Activated CD4-positive, alpha-beta memory T cell treated with anti-CD3 and anti-CD28 coated beads, Interleukin-2, amount 10 ng/mL, durations not matched to agents 7 days and 5 days (primary cell): ENCODE data around the gene TNFAIP8. TPM values are rescaled to one million over a fixed set of nuclear protein-coding genes. Genes with fewer than 3 reads are reported as not detected.

Experiments
- CTCF ChIA-PET: fragments of 350-600 bp; sonication (Branson Sonifier 250); formaldehyde crosslinking; loops from one replicate; lab custom pipeline; 2021; ENCODE audit warnings: antibody characterized with exemption, inconsistent platforms; lab: Charles Lee
- POLR2A ChIA-PET: fragments of 350-600 bp; sonication (Branson Sonifier 250); formaldehyde crosslinking; loops from one replicate; lab custom pipeline; 2021; ENCODE audit warnings: antibody characterized with exemption; lab: Charles Lee
- DNase-seq: peaks from one replicate; pipeline ENCODE4 v3.0.0-alpha.2; 2020
- H3K27ac Mint-ChIP-seq: one replicate; pipeline ENCODE4 v1.8.0; 2021; ENCODE audit warnings: mild to moderate bottlenecking, mixed read lengths
- H3K27me3 Mint-ChIP-seq: one replicate; pipeline ENCODE4 v1.8.0; 2021; ENCODE audit warnings: mixed read lengths
- H3K36me3 Mint-ChIP-seq: one replicate; pipeline ENCODE4 v1.8.0; 2021; ENCODE audit warnings: low read depth, mixed read lengths
- H3K4me1 Mint-ChIP-seq: one replicate; pipeline ENCODE4 v1.8.0; 2021; ENCODE audit warnings: mixed read lengths
- H3K4me3 Mint-ChIP-seq: one replicate; pipeline ENCODE4 v1.8.0; 2021; ENCODE audit warnings: mild to moderate bottlenecking, mixed read lengths
- H3K9me3 Mint-ChIP-seq: one replicate; pipeline ENCODE4 v1.8.0; 2021; ENCODE audit warnings: mixed read lengths
- total RNA-seq, 2 experiments: library from RNA; stranded (reverse); gene quantifications; one replicate each; pipeline ENCODE4 v1.2.3, GENCODE V29; 2021

Gene TNFAIP8
- total RNA-seq = 100 to 1,000 TPM; 161 to 163 TPM

DNA sequence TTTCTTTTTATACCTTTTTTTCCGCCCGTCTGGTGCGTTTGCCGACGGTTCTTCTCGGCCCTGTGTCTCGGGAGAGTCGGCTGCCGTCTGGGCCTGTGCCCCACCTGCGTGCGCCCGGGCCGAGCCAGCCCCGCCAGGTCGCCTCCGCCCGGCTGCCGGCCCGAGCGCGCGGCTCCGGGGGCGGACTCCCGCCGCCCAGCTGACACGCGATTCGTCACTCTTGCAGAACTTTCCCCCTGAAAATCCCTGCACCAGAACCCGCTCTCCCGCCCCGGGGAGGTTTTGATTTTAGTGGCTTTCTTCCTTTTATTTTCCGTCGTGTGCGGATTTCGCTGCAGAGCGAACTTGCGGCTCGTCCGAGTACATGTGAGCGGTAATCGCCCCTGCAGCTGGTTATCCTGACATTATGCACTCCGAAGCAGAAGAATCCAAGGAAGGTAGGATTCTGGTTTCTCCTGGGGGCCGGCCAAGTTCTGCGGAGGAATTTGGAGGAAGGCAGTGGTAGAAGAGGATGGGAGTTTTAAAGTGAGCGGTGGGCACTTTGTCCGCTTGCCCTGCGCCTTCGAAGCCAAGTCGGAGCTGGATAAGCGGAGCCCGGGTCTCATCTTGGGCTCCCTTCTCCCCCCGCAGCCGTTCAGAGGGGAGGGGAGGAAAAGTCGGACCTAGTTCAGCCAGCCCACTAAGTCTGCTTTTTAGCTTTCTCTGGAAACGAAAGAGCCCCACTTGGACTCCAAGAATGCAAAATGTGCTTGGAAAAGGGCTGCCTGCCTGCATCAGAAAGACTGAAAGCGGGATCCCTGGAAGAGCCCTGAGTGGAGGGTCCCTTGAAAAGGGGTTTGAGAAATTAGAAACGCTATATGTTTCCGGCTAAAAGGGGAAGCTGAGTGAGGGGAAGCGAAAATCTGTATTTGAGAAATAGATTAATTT, at the start of gene TNFAIP8:
TNFAIP8 (plus strand) TSS at position 335 of the 927 bp plus-strand sequence; CDS start at position 407, 72 bp downstream.
- peaks cover 89% of the 10 kb centered on the region for H3K4me1 Mint-ChIP-seq
- H3K36me3 Mint-ChIP-seq = peaks cover 55% of the 10 kb centered on the region

DNA sequence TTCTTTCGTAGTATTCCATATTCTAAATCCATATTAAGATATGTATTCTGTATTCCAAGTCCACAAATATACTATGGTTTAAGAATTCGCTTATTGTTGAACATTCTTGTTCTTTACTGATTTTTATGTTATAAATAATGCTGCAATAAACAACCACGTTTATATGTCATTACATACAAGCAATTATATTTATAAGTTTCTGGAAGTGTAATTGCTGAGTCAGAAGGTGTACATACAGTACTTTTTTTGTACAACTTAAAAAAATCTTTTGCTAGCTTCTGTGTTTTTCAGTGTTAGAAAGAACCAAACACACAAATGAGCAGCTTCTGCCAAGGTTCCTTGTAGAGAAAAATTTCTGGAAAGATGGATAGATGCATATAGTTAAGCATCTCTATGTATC, 48.6 kb upstream of the TNFAIP8 start:
- DNase-seq = no peak
- ChIA-PET POLR2A (interaction anchor here (18.2 kb wide), 1 partner anchor 35 kb away, joined by 270 read pairs; no protein-coding TSS in a partner anchor), CTCF (no interaction called here)
- H3K36me3 Mint-ChIP-seq = peaks cover 69% of the 10 kb centered on the region
- H3K9me3 Mint-ChIP-seq = peaks cover 2% of the 10 kb centered on the region
- no peak overlapping the region for H3K4me3 Mint-ChIP-seq
- H3K4me1 Mint-ChIP-seq = peaks cover 93% of the 10 kb centered on the region
- peak overlapping the region; percentile 66 for H3K27ac Mint-ChIP-seq
- H3K27me3 Mint-ChIP-seq = no peaks in the 10 kb centered on the region

More for the DNA sequence above, at the start of gene TNFAIP8:
- ChIA-PET CTCF (interaction anchor here (1.1 to 5.2 kb wide), 9 partner anchors 9 to 88 kb away, joined by 4 to 27 read pairs (median 9); no protein-coding TSS in a partner anchor), POLR2A (interaction anchor here (1.0 to 19.6 kb wide), 11 partner anchors 12 to 285 kb away, joined by 3 to 779 read pairs (median 8); partner anchors contain the start of gene DMXL1)
- H3K27ac Mint-ChIP-seq = peak within 1 kb of the TSS; percentile 88
- H3K9me3 Mint-ChIP-seq = no peaks in the 10 kb centered on the region
- peak within 1 kb of the TSS; percentile 94 for H3K4me3 Mint-ChIP-seq
- no peaks in the 10 kb centered on the region for H3K27me3 Mint-ChIP-seq
- peak; percentile 65 for DNase-seq

DNA sequence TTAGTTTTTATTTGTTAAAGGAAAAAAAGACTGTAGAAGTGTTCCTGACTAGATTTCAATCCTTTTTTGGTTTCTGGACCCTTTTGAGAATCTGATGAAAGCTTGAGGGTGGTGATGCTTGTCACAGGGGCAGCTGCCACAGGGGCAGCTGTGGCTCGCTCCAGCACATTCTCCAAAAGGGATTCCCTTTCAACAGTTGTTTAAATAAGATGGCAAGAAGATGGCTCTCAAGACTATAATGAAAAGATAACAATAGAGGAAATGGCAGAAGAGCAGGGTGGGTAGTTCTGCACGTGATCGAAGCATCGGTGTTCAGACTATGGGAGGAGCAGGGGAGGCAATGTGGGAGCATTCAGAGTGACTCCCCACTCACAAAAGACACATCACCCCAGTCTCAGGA, 46.5 kb upstream of the TNFAIP8 start:
- POLR2A ChIA-PET = interaction anchor here (1.1 to 18.2 kb wide), 7 partner anchors 9 to 37 kb away, joined by 3 to 270 read pairs (median 13); no protein-coding TSS in a partner anchor
- CTCF ChIA-PET = interaction anchor here (1.2 to 1.5 kb wide), 3 partner anchors 19 to 321 kb away, joined by 3 to 4 read pairs (median 3); partner anchors contain the start of gene DTWD2

DNA sequence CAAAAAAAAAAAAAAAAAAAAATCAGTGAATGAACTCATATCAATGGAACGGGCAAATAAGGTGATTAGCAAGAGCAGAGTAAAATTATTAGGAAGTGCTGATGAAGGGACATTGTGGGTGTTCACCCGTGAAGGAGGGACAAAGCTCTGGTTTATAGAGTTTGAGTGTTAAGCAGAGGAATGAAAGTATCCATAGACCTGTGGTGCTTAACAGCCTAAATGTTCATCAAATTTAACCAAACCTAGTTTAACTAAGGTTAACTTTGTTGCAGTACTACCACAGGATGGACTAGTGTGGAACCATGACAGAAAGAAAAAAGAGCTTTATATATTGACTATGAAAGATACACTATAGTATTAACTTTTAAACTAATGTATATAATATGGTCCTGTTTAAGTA, 44.1 kb upstream of the TNFAIP8 start:
- Mint-ChIP-seq H3K27me3 (no peaks in the 10 kb centered on the region), H3K9me3 (peaks cover 2% of the 10 kb centered on the region), H3K4me1 (peaks cover 97% of the 10 kb centered on the region), H3K36me3 (peaks cover 52% of the 10 kb centered on the region), H3K27ac (peak overlapping the region; percentile 33), H3K4me3 (no peak overlapping the region)
- CTCF ChIA-PET = interaction anchor here (1.3 to 2.9 kb wide), 8 partner anchors 17 to 324 kb away, joined by 4 to 16 read pairs (median 6); partner anchors contain the start of gene DTWD2
- POLR2A ChIA-PET = interaction anchor here (0.7 to 18.2 kb wide), 6 partner anchors 11 to 183 kb away, joined by 3 to 270 read pairs (median 20); no protein-coding TSS in a partner anchor
- DNase-seq = no peak

More for the DNA sequence above, 46.5 kb upstream of the TNFAIP8 start:
- peak overlapping the region; percentile 95 for H3K27ac Mint-ChIP-seq
- peak overlapping the region; percentile 64 for H3K4me3 Mint-ChIP-seq
- no peaks in the 10 kb centered on the region for H3K27me3 Mint-ChIP-seq
- peaks cover 2% of the 10 kb centered on the region for H3K9me3 Mint-ChIP-seq
- H3K36me3 Mint-ChIP-seq = peaks cover 59% of the 10 kb centered on the region
- no peak for DNase-seq
- peaks cover 94% of the 10 kb centered on the region for H3K4me1 Mint-ChIP-seq

DNA sequence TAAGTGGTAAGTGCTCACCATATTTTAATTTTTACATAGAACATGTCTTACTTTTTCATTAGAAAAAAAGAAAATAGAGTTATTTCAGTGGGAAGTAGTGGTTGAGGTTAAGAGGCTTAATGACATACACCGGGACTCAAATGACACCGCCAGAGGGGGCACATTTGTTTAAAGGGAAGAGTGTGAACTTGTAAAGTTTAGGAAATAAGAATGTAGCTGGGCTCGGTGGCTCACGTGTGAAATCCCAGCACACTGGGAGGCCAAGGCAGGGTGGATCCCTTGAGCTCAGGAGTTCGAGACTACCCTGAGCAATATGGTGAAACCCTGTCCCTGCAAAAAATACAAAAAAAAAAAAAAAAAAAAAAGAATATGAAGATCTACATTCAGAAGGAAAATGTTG, 43.4 kb upstream of the TNFAIP8 start:
- Mint-ChIP-seq H3K36me3 (peaks cover 56% of the 10 kb centered on the region), H3K27me3 (no peaks in the 10 kb centered on the region), H3K9me3 (peaks cover 2% of the 10 kb centered on the region), H3K4me1 (peaks cover 94% of the 10 kb centered on the region), H3K27ac (peak overlapping the region; percentile 51), H3K4me3 (no peak overlapping the region)
- DNase-seq = no peak
- ChIA-PET POLR2A (interaction anchor here (1.2 to 18.2 kb wide), 9 partner anchors 10 to 66 kb away, joined by 3 to 270 read pairs (median 6); no protein-coding TSS in a partner anchor), CTCF (interaction anchor here (0.7 to 2.9 kb wide), 13 partner anchors 8 to 324 kb away, joined by 3 to 16 read pairs (median 5); partner anchors contain the start of gene DTWD2)

DNA sequence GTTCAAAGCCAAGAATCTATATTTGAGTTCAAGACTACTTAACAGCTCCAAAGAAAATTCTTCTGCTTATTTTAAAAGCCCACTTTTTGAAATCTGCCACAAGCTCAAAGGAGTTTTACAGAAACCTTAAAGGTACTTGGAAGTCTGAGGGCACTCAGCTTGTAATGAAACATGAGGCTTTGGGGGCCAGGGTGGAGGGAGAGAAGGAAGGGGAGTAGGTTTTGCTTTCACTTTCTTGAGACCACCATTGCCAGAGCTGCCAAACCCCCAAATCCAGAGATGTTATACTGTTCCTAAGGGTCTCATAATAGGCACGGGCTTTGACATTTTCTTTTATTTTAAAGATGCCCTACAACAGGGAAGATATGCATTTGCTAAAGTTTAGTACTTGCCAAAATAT, 42.6 kb upstream of the TNFAIP8 start:
- no peaks in the 10 kb centered on the region for H3K27me3 Mint-ChIP-seq
- ChIA-PET POLR2A (interaction anchor here (1.2 to 18.2 kb wide), 7 partner anchors 9 to 44 kb away, joined by 4 to 270 read pairs (median 7); no protein-coding TSS in a partner anchor), CTCF (interaction anchor here (0.7 to 3.4 kb wide), 9 partner anchors 9 to 325 kb away, joined by 3 to 46 read pairs (median 4); partner anchors contain the start of gene DTWD2)
- peaks cover 94% of the 10 kb centered on the region for H3K4me1 Mint-ChIP-seq
- H3K4me3 Mint-ChIP-seq = no peak overlapping the region
- no peak for DNase-seq
- peaks cover 55% of the 10 kb centered on the region for H3K36me3 Mint-ChIP-seq
- H3K27ac Mint-ChIP-seq = peak overlapping the region; percentile 77
- peaks cover 2% of the 10 kb centered on the region for H3K9me3 Mint-ChIP-seq

DNA sequence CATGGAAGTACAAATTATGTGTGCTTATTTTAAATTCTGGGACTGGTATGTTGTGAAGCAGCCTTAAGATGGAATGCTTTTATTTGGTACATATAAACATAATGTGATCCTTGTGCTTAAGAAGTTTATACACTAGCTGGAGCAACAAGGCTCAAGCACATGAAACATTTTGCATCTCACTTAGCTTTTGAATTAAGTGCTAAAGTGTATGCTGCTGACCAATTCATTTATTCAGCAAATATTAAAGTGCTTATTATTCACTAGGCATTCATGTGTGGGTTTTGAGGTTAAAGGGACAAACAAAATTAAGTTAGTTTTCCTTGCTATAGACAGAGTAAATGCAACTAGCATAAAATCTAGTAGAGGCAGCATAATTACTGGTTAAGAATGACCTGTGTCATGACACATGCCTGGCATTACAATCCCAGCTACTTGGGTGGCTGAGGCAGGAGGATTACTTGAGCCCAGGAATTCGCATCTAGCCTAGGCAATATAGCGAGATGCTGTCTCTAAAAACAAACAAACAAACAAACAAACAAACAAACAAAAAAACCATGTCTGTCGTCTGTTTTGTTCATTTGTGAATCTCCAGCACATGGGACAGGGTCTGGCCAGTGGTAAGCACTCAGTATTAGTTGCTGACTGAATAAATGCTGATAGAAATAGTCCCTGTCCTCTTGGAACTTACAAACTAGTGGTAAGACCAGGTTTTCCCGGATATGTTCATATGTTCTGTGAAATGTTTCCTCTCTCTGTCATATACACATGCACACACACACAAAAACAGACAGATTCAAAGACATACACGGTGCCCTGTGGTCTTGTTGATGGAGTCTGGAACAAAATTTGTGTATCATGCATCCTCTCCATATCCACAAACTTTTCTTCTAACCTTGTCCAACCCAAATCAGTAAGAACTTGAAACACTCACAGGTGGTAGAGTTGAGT, 41.9 kb upstream of the TNFAIP8 start:
- no peak overlapping the region for H3K4me3 Mint-ChIP-seq
- ChIA-PET CTCF (interaction anchor here (1.4 to 3.5 kb wide), 6 partner anchors 9 to 326 kb away, joined by 3 to 46 read pairs (median 10); partner anchors contain the start of gene DTWD2), POLR2A (interaction anchor here (1.2 to 18.2 kb wide), 8 partner anchors 8 to 44 kb away, joined by 4 to 270 read pairs (median 14); no protein-coding TSS in a partner anchor)
- peaks cover 94% of the 10 kb centered on the region for H3K4me1 Mint-ChIP-seq
- peaks cover 51% of the 10 kb centered on the region for H3K36me3 Mint-ChIP-seq
- H3K9me3 Mint-ChIP-seq = peaks cover 2% of the 10 kb centered on the region
- no peaks in the 10 kb centered on the region for H3K27me3 Mint-ChIP-seq
- DNase-seq = no peak
- peak overlapping the region; percentile 77 for H3K27ac Mint-ChIP-seq

DNA sequence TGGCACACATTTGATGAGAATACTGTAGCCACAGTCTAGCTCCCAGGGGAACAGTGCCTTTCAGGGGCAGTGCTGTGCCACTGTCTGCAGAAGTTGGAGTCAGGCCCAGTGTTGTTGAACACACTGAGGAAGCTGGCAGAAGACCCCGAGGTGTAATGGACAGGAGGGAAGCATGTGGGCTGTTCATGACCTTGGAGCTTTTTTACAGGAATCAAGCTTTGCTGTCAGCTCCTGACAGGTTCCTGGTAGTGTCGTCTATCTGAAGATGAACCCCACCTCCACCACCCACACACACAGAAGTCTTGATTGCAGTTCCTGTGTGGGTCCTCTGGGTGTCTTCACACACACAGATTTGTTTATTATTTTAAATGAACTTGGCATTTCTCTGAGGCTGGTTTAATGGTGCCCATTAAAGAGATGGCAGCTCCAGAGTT, 40.3 kb upstream of the TNFAIP8 start:
- Mint-ChIP-seq H3K4me1 (peaks cover 94% of the 10 kb centered on the region), H3K4me3 (peak overlapping the region; percentile 21), H3K9me3 (no peaks in the 10 kb centered on the region), H3K27ac (peak overlapping the region; percentile 77), H3K36me3 (peaks cover 49% of the 10 kb centered on the region), H3K27me3 (no peaks in the 10 kb centered on the region)
- CTCF ChIA-PET = interaction anchor here (0.7 to 3.5 kb wide), 37 partner anchors 8 to 327 kb away, joined by 3 to 77 read pairs (median 6); partner anchors contain the start of genes DMXL1 and DTWD2
- peak; percentile 63 for DNase-seq
- POLR2A ChIA-PET = interaction anchor here (1.0 to 18.2 kb wide), 19 partner anchors 13 to 245 kb away, joined by 3 to 270 read pairs (median 7); partner anchors contain the start of genes DMXL1 and TNFAIP8

DNA sequence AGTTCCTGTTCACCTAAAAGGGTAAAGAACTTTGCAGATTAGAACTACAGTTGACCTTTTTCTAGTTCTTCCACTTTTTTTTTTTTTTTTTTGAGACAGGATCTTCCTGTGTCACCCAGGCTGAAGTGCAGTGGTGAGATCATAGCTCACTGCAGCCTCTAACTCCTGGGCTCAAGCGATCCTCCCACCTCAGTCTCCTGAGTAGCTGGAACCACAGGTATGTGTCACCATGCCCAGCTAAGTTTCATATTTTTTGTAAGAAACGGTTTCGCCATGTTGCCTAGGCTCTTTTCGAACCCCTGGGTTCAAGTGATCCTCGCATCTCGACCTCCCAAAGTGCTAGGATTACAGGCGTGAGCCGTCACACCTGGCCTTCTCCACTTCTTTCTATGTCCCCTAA, 39.7 kb upstream of the TNFAIP8 start:
- no peak for DNase-seq
- peaks cover 48% of the 10 kb centered on the region for H3K36me3 Mint-ChIP-seq
- POLR2A ChIA-PET = interaction anchor here (1.0 to 18.2 kb wide), 18 partner anchors 12 to 245 kb away, joined by 3 to 270 read pairs (median 7); partner anchors contain the start of gene TNFAIP8
- peaks cover 94% of the 10 kb centered on the region for H3K4me1 Mint-ChIP-seq
- CTCF ChIA-PET = interaction anchor here (0.7 to 3.5 kb wide), 37 partner anchors 8 to 328 kb away, joined by 3 to 77 read pairs (median 6); partner anchors contain the start of genes DMXL1 and DTWD2
- peak overlapping the region; percentile 8 for H3K4me3 Mint-ChIP-seq
- H3K27me3 Mint-ChIP-seq = no peaks in the 10 kb centered on the region
- no peaks in the 10 kb centered on the region for H3K9me3 Mint-ChIP-seq
- peak overlapping the region; percentile 77 for H3K27ac Mint-ChIP-seq

DNA sequence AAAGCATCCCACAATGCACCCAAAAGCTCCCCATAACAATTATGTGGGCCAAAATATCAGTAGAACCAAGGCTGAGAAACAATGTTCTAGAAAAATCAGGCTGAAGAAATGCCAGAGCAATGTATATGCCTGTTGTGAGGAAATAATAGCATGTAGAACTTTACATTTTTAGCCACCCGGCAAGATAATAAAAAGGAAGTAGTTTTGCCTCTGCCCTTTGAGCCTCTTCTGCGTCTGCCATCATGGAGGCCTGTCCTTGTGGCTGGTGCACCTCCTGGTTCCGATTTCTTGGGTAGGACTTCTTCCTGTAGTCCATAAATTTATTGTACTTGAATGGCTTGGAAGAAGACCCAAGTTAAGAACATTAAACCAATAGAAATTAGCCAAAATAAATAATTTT, 38.9 kb upstream of the TNFAIP8 start:
- CTCF ChIA-PET = interaction anchor here (1.0 to 3.5 kb wide), 5 partner anchors 11 to 94 kb away, joined by 4 to 77 read pairs (median 17); no protein-coding TSS in a partner anchor
- DNase-seq = no peak
- peaks cover 96% of the 10 kb centered on the region for H3K4me1 Mint-ChIP-seq
- peaks cover 43% of the 10 kb centered on the region for H3K36me3 Mint-ChIP-seq
- H3K27ac Mint-ChIP-seq = peak overlapping the region; percentile 77
- no peaks in the 10 kb centered on the region for H3K27me3 Mint-ChIP-seq
- no peak overlapping the region for H3K4me3 Mint-ChIP-seq
- POLR2A ChIA-PET = interaction anchor here (2.4 to 18.2 kb wide), 4 partner anchors 11 to 44 kb away, joined by 7 to 270 read pairs (median 108); no protein-coding TSS in a partner anchor
- no peaks in the 10 kb centered on the region for H3K9me3 Mint-ChIP-seq
